ENCODE results near the gene TMEM184A.

Gene TMEM184A

DNA sequence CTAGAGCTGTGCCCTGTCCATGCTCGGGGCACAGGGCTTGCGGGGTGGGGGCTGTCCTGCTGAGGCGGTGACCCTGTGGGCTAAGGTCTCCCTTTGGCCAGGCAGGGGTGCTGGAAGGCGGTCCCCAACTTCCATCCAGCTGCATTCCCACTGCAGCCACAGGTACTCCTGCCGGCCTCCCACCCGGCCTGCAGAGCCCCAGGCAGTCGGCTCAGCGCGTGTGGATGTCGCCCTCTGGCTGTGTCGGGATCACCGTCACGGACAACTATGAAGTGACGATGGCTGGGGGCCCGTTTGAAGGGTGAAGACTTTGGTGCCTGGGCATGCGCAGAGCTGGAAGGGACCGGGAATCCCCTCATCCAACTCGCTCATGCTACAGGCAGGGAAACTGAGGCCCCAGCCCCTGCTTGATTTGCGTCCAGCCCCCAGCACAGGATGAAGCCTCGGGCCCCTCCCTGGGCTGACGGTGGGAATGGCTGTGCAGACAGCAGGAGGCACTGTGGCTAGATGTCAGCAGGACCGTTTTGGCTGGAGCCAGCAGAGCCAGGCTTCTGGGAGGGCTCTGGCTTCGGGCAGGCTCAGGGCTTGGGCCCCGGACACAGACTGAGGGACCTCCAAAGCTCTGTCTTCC lies 2.3 kb upstream of the TMEM184A start:
- DNase-seq (ENCODE audit: low spot score), result no peak
- in situ Hi-C loops (cut with MboI; ENCODE audit: low sequenced_read_pairs, unreplicated experiment), result no loop called here
- no peak for TF ChIP-seq CTCF (IDR thresholded peaks at IDR 0.05; ENCODE audit: borderline replicate concordance, control extremely low read depth, extremely low read depth, insufficient read depth, missing control alignments)

DNA sequence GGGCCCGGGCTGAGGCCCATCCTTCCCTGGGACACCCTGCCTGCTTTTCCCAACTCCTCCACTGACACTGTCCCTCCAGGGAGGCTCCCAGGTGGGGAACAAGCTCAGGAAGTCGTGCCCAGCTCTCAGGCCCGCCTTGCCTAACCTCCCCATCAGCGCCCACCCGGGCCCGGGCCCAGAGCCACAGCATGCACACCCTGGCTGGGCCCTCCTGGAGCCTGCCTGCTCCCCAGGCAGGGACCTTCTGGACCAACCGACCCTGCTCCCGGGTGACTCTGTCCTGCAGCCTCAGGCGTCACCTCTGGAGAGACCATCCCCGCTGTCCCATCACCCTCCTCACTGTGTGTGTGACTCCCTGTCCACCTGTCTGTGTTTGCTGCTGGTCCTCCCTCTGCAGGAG lies 1.8 kb upstream of the TMEM184A start:
- no peak for TF ChIP-seq CTCF (IDR thresholded peaks at IDR 0.05; ENCODE audit: borderline replicate concordance, control extremely low read depth, extremely low read depth, insufficient read depth, missing control alignments)
- in situ Hi-C loops (cut with MboI; ENCODE audit: low sequenced_read_pairs, unreplicated experiment), result no loop called here
- no peak for DNase-seq (ENCODE audit: low spot score)

- TF ChIP-seq CTCF (IDR thresholded peaks at IDR 0.05; ENCODE audit: borderline replicate concordance, control extremely low read depth, extremely low read depth, insufficient read depth, missing control alignments), result no peak
- in situ Hi-C loops (cut with MboI; ENCODE audit: low sequenced_read_pairs, unreplicated experiment), result no loop called here
- DNase-seq (ENCODE audit: low spot score), result no peak
Measured at GRCh38 chr7:1557006-1557405, 1.0 kb upstream of the TMEM184A start.

- in situ Hi-C loops (cut with MboI; ENCODE audit: low sequenced_read_pairs, unreplicated experiment), result no loop called here
- DNase-seq (ENCODE audit: low spot score), result no peak
- TF ChIP-seq CTCF (IDR thresholded peaks at IDR 0.05; ENCODE audit: borderline replicate concordance, control extremely low read depth, extremely low read depth, insufficient read depth, missing control alignments), result no peak
Measured at GRCh38 chr7:1555046-1555812, 776 bp downstream of the TMEM184A start.

- in situ Hi-C loops (cut with MboI; ENCODE audit: low sequenced_read_pairs, unreplicated experiment), result no loop called here
- TF ChIP-seq CTCF (IDR thresholded peaks at IDR 0.05; ENCODE audit: borderline replicate concordance, control extremely low read depth, extremely low read depth, insufficient read depth, missing control alignments), result no peak
- no peak for DNase-seq (ENCODE audit: low spot score)
Measured at GRCh38 chr7:1554333-1555045, 1.5 kb downstream of the TMEM184A start.

- in situ Hi-C loops (cut with MboI; ENCODE audit: low sequenced_read_pairs, unreplicated experiment), result no loop called here
- no peak for TF ChIP-seq CTCF (IDR thresholded peaks at IDR 0.05; ENCODE audit: borderline replicate concordance, control extremely low read depth, extremely low read depth, insufficient read depth, missing control alignments)
Measured at GRCh38 chr7:1553512-1554210, 2.3 kb downstream of the TMEM184A start.

More at GRCh38 chr7:1553512-1554210, 2.3 kb downstream of the TMEM184A start:
- no peak for DNase-seq (ENCODE audit: low spot score)

Data from GM13976 (cell line).